ENCODE measurements around the gene FMNL1.

Gene FMNL1

DNA sequence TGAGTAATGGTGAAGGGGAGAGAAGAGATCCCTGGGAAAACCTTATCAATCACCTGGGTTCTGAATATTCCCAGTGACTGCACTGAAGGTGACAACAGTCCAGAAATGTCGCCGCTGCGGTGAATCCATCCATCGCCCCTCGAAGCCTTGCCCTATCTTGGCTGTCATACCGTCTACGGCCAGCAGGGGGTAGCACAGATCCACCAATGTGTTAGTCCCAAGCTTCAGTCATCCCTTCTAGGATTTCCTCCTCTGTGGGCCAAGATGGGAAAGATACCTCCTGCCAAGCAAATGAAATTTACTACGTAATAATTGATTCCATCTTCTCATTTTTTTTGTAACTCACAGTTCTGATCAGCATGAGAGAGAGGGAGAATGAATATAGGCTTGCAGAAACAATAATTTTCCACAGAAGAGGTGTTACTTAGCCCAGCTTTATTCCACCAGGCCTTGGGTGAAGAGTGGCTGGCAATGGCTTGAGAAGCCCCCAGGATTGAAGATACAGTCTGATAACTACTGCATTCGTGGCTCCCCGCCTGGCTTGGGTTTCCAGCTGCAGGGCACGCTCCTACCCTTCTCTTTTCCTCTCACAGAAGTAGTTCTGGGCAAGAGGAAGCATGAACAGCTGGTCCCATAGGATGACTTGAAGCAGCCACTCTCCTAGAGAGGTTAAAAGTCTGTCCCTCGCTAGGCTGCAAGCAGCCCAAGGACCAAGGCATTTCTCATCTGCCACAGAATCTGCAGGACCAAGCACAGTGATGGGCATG, 2.6 kb upstream of the FMNL1 start:
- peak; percentile 91 for DNase-seq
- H3K27me3 ChIP-seq (ENCODE audit: insufficient read depth, low read depth, severe bottlenecking): peaks cover 8% of the 10 kb centered on the region
- H3K27ac ChIP-seq: no peak overlapping the region
- no peak overlapping the region for H3K4me3 ChIP-seq (ENCODE audit: low read depth, low read length)
- TF ChIP-seq, protein P1, sequence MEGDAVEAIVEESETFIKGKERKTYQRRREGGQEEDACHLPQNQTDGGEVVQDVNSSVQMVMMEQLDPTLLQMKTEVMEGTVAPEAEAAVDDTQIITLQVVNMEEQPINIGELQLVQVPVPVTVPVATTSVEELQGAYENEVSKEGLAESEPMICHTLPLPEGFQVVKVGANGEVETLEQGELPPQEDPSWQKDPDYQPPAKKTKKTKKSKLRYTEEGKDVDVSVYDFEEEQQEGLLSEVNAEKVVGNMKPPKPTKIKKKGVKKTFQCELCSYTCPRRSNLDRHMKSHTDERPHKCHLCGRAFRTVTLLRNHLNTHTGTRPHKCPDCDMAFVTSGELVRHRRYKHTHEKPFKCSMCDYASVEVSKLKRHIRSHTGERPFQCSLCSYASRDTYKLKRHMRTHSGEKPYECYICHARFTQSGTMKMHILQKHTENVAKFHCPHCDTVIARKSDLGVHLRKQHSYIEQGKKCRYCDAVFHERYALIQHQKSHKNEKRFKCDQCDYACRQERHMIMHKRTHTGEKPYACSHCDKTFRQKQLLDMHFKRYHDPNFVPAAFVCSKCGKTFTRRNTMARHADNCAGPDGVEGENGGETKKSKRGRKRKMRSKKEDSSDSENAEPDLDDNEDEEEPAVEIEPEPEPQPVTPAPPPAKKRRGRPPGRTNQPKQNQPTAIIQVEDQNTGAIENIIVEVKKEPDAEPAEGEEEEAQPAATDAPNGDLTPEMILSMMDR (IDR thresholded peaks at IDR 0.05; ENCODE audit: low read depth, low read length): peak; percentile 97
- H3K9me3 ChIP-seq (ENCODE audit: severe bottlenecking): no peaks in the 10 kb centered on the region
- H3K36me3 ChIP-seq: no peaks in the 10 kb centered on the region

DNA sequence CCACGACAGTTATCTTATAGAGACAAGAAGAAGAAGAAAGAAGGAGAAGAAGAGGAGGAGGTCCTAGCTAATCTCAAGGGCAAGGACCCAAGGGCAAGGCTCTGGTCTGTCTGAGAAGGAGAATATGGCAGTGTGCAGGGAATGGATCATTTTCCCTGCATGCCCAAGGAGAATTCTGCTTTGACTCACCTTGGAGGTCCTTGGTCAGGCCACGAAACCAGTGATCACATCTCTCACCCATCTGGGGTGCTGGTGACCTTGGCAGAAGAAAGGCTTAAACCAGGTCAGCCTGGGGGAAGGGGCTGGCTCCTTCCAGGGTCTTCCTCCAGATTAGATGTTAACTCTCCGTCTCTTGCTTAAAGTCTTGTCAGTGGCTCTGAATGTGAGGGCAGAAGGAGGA, 1.6 kb upstream of the FMNL1 start:
- Histone ChIP-seq H3K27me3 (ENCODE audit: insufficient read depth, low read depth, severe bottlenecking) (peaks cover 8% of the 10 kb centered on the region), H3K27ac (no peak overlapping the region), H3K9me3 (ENCODE audit: severe bottlenecking) (no peaks in the 10 kb centered on the region), H3K36me3 (no peaks in the 10 kb centered on the region), H3K4me3 (ENCODE audit: low read depth, low read length) (no peak overlapping the region)
- no peak for DNase-seq
- TF ChIP-seq, protein P1 (IDR thresholded peaks at IDR 0.05; ENCODE audit: low read depth, low read length): no peak

DNA sequence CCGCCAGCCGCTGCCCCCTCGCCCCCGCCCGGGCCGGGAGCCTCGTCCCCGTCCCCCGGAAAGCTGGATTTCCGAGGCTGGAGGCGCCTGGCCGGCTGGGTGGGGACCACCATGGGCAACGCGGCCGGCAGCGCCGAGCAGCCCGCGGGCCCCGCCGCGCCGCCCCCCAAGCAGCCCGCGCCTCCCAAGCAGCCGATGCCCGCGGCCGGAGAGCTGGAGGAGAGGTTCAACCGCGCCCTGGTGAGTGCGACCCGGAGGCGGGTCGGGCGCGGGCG, 266 bp downstream of the FMNL1 start:
- Histone ChIP-seq H3K27me3 (ENCODE audit: insufficient read depth, low read depth, severe bottlenecking) (peaks cover 8% of the 10 kb centered on the region), H3K9me3 (ENCODE audit: severe bottlenecking) (no peaks in the 10 kb centered on the region), H3K36me3 (no peaks in the 10 kb centered on the region), H3K27ac (no peak overlapping the region), H3K4me3 (ENCODE audit: low read depth, low read length) (peak overlapping the region; percentile 48)
- TF ChIP-seq, protein P1 (IDR thresholded peaks at IDR 0.05; ENCODE audit: low read depth, low read length): no peak
- no peak for DNase-seq

DNA sequence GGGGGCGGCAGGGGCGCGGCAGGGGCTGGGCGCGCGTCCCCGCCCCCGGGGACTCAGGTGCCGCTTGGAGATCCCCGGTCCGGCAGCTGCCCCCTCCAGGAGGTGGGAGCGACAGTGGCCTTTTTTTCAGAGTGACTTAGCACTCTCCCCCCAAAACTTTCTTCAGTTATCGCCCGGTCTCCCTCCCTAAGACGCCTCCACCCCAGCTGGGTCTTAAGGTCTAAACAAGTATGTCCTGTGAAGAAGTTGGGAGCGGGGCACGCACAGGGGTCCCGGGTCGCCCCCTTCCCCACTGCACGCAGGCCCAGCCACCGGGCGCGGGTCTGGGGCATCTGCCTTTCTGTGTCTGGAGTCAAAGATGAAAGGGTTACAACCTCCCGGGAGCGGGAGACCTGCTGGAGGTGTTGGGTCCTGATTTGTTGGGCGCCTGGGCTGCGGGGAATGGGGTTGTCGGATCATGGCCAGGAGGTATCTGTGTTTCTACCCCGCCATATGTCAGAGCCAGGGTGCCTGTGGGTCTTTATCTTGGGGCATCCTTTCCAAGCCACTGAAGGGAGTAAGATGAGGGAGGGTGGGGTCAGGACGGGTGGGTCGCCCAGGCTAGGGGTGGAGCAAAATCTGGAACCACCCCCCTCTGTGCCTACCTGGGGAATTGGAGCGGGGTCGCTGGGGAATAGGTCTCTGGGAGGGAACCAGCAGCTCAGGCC, 757 bp downstream of the FMNL1 start:
- Histone ChIP-seq H3K27ac (no peak overlapping the region), H3K4me3 (ENCODE audit: low read depth, low read length) (peak overlapping the region; percentile 48)

DNA sequence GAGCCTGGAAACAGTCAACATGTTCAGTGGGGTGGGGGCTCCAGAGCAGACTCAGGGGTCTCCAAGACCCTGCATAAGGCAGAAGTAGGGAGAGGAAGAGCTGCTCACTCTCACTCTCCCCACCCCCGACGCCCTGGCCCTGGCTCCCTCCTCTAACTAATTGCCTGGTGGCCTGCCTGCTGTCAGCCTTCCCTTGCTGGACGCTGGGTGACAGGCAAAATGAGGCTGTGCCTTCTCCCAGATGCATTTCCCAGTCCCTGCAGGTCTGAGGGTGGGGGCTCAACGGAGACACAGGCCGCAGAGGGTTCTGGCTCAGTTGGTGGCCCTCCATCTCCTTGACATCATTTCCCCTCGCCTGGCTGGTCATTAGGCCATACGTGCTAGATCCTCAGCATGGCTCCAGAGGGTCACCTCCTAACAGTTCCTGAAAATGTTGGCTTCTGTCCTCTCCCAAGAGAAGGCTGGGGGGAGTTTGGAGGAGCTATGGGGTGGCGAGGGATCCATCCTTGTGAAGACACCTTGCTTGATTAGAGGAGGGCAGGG, 1.4 kb downstream of the FMNL1 start:
- DNase-seq: peak; percentile 45
- Histone ChIP-seq H3K9me3 (ENCODE audit: severe bottlenecking) (no peaks in the 10 kb centered on the region), H3K27me3 (ENCODE audit: insufficient read depth, low read depth, severe bottlenecking) (peaks cover 8% of the 10 kb centered on the region), H3K27ac (no peak overlapping the region), H3K4me3 (ENCODE audit: low read depth, low read length) (no peak overlapping the region), H3K36me3 (no peaks in the 10 kb centered on the region)
- TF ChIP-seq, protein P1 (IDR thresholded peaks at IDR 0.05; ENCODE audit: low read depth, low read length): no peak

More for the DNA sequence above, 757 bp downstream of the FMNL1 start:
- no peaks in the 10 kb centered on the region for H3K9me3 ChIP-seq (ENCODE audit: severe bottlenecking)
- peaks cover 8% of the 10 kb centered on the region for H3K27me3 ChIP-seq (ENCODE audit: insufficient read depth, low read depth, severe bottlenecking)
- DNase-seq: no peak
- H3K36me3 ChIP-seq: no peaks in the 10 kb centered on the region
- TF ChIP-seq, protein P1 (IDR thresholded peaks at IDR 0.05; ENCODE audit: low read depth, low read length): no peak
